HG03460 (cell line): ENCODE results near the gene PLEKHA4.
"Not testable (repeated sequence)": the region's sequence is repeated elsewhere in the genome, so short reads cannot be mapped to it uniquely, and the experiment has no call there.

Experiments
- ATAC-seq: cut with Tn5 transposase; IDR thresholded peaks from one replicate; pipeline ENCODE4 v1.9.1; 2021; ENCODE audit not compliant: unreplicated experiment

PLEKHA4 gene

GRCh38 chr19:48867746-48868113 lies 687 bp downstream of the PLEKHA4 start:
- ATAC-seq = no peak

GRCh38 chr19:48867123-48867745 lies 1.2 kb downstream of the PLEKHA4 start:
- ATAC-seq = no peak

DNA sequence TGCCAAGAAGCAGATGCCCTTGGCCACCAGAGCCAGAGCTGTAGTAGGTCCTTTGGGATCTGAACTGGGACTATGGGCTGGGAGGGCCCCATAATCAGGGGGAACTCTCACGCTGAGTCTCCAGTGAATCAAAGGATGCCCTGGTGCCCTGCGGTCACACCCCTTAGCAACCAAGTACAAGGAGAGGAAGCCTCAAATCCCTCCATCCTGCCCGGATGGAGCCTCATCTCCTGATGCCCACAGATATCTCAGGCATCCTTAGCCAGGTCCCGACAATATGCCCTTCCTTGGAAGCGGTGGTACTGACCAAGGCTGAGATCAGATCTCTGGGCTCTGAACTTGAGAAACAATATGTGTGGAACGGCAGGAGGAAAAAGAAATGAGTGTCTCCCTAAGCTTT lies 1.7 kb downstream of the PLEKHA4 start:
- no peak for ATAC-seq

DNA sequence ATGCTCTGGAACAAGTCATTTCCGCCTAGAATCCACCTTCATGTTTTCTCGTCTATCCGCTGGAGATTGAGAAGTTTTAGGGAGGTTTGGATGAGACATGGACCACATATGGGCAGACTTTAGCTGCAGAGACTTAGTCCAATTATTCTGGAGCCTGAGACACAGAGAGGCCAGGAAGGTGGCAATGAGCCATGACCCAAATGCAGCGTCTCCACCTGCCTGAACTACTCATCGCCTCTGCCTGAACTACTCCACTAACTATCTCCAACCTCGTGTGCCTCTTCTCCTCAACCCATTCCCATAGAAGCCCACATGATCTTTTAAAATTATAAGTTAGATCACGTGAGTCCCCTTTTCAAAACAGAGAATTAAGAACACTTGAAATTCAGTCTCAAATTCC lies 5.6 kb downstream of the PLEKHA4 start:
- ATAC-seq = no peak

- no peak for ATAC-seq
Measured at GRCh38 chr19:48861313-48861712, 7.1 kb downstream of the PLEKHA4 start.

- peak; percentile 54 for ATAC-seq
Measured at GRCh38 chr19:48859711-48860572, 8.5 kb downstream of the PLEKHA4 start.

DNA sequence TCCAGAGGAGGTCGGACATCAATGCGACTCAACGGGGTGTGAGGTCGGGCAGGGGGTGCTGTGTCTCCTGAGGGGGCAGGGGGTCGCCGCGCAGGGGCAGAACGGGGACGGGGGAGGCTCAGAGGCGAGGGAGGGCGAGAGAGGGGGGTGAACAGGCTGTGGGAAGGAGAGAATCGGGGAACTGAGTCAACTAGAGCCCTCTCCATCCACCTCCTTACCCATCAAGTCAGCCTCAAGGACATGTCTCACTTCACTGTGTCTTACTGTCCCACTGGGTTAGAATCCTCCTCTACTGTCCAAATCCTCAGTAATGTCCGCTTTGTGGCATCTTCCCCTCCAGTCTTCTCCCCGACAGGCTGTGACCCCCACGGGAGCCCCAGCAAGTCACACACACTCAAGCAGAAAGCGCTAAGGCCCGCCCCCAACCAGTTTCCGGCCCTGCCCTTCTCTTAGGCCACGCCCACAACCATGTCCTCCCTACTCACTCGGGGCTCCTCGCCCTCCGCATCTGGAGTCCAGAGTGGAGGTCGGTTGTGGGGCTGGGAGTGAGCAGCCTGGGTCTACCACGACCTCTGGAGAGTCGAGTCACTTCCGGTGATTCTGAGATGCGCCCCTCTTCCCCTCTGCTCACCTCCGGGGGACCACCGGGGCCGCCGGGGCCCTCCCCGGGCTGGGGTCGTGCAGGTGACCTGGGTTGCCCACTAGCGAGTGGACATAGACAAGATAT lies 9.3 kb downstream of the PLEKHA4 start:
- ATAC-seq = no peak

DNA sequence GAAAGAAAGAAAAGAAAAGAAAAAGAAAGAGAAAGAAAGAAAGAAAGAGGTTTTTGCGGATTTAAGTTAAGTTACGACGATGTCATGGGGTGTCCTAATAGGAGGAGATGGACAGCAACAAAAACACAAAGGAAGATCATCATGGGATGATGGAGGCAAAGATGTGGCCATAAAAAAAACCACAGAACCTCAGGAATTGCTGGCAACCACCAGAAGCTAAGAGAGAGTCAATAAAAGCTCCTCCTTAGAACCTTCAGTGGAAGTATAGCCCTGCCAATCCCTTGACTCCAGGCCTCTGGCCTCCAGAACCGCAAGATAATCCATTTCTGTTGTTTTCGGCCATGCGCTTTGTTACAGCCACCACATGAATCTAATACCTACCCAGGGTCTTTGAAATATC lies 11.5 kb downstream of the PLEKHA4 start:
- no peak for ATAC-seq

- ATAC-seq = no peak
Measured at GRCh38 chr19:48854103-48854502, 14.3 kb downstream of the PLEKHA4 start.

DNA sequence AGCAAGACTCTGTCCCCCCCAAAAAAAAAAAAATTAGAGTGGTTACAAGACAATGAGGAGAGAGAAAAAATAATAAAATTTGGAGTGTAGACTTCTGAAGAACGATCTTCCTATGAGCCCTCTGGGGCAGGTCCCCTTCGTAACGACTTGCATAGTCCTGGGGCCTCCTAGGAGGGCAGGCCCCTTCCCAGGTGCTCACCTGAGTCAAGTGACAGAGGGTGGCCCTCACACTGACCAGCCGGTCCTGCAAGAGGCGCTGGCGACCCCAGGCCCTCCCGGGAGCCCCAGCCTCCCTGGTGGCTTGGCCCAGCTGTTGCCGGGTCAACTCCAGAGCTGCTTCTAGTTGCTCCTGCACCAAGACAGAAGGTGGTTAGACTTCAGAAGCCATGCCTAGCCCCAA lies 14.9 kb downstream of the PLEKHA4 start:
- ATAC-seq = no peak

DNA sequence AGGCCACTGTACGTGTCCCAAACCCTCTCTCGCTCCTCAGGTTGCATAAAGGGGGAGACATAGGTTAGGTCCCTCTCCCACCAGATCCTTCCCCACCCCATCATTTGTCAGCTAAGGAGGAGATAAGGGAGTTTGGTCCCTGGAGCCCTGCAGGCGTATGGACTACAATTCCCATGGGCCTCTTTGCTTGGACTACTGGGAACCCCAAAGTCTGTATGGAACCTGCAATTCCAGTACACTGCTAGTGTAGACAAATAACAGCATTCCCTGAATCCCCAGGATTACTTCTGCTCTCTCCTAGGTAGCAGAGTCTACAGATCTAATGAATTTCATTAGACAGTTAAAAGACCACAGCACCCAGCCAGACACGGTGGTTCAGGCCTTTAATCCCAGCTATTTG lies 16.1 kb downstream of the PLEKHA4 start:
- ATAC-seq = no peak

DNA sequence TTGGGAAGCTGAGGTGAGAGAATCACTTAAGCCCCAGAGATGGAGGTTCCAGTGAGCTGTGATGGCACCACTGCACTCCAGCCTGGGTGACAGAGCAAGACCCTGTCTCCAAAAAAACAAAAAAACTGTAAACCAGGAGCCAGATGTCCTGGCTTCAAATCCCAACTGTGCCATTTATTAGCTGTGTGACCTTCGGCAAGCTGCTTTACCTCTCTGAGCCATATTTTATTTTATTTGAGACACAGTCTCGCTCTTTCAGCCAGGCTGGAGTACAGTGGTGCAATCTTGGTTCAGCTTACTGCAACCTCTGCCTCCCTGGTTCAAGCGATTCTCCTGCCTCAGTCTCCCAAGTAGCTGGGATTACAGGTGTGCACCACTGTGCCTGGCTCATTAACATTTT lies 21.8 kb downstream of the PLEKHA4 start:
- not testable (repeated sequence) for ATAC-seq

GRCh38 chr19:48845384-48845783 lies 23.0 kb downstream of the PLEKHA4 start:
- no peak for ATAC-seq

DNA sequence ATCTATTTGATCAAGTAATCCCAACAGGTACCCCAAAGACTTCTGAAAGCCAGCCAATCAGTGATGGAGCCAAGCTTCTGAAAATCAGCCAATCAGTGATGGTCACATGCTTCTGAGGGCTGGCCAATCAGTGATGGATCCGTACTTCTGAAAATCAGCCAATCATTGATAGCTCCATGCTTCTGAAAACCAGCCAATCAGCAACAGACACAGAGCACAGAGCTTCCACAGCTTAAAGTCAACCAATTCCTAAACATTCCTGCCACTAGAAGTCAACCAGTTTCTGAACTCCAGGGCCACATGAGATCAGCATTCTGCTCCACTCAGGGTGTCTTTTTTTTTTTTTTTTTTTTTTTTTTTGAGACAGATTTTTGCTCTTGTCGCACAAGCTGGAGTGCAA lies 23.9 kb downstream of the PLEKHA4 start:
- ATAC-seq = no peak

DNA sequence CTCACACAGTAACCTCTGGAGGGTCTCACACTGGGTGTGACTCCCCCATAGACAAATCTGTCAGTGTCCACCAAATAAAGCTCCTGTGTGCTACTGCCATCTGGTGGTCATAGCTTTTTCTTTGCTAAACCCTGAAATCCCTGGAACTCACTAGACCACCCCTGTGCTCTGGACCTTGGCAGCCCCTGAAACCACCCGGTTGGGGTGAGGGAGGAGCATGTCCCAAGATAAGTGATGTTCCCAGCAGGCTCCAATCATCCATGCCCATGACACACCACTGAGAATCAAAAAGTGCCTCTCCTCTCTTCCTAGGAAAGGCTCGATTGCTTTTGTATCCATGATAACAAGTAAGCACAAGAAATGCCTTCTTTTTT lies 25.6 kb downstream of the PLEKHA4 start:
- ATAC-seq = no peak

DNA sequence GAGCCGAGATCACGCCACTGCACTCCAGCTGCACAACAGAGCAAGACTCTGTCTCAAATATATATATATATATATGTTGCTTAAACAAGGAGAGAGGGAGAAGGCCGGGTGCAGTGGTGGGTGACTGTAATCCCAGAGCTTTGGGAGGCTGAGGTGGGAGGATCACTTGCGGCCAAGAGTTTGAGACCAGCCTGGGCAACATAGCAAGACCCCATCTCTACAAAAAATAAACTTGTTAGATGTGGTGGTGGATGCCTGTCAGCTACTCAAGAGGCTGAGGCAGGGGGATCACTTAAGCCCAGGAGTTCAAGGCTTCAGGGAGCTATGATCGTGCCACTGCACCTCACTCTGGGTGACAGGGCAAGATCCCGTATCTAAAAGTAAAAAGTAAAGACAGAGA lies 26.8 kb downstream of the PLEKHA4 start:
- ATAC-seq = no peak

DNA sequence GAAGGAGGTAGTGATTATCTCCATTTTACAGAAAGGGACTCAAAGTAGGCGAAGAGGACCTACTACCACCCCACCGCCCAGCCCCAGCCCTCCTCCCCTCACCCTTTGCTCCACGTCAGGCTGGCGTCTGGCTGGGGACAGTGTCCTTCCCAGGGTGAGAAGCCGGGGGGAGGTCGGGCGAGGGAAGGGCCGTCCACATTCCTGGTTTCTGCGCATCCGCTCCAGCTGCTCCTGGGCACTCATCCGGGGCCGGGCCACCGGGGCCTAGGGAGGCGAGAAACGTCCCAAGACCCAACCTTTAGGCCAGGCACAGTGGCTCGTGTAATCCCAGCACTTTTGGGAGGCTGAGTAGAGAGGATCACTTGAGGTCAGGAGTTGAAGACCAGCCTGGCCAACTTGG lies 27.4 kb downstream of the PLEKHA4 start:
- no peak for ATAC-seq

DNA sequence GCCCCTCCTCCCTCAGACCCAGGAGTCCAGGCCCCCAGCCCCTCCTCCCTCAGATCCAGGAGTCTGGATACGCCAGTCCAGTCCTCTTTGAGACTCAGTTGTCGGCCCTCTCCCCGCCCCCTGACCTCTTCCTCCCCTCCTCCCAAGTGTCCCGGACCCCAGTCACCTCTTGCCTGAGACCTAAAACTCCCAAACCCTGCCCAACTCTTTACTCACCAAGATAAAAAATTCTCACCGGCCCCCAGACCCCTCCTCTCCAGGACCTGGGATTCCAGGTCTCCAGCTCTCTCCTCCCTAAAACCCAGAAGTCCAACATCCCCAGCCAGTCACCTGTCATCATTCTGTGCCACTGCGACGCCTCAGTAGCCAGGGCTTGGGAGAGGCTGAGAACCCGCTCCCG lies 30.7 kb downstream of the PLEKHA4 start:
- ATAC-seq = no peak

- no peak for ATAC-seq
Measured at GRCh38 chr19:48837051-48837524, 31.3 kb downstream of the PLEKHA4 start.

DNA sequence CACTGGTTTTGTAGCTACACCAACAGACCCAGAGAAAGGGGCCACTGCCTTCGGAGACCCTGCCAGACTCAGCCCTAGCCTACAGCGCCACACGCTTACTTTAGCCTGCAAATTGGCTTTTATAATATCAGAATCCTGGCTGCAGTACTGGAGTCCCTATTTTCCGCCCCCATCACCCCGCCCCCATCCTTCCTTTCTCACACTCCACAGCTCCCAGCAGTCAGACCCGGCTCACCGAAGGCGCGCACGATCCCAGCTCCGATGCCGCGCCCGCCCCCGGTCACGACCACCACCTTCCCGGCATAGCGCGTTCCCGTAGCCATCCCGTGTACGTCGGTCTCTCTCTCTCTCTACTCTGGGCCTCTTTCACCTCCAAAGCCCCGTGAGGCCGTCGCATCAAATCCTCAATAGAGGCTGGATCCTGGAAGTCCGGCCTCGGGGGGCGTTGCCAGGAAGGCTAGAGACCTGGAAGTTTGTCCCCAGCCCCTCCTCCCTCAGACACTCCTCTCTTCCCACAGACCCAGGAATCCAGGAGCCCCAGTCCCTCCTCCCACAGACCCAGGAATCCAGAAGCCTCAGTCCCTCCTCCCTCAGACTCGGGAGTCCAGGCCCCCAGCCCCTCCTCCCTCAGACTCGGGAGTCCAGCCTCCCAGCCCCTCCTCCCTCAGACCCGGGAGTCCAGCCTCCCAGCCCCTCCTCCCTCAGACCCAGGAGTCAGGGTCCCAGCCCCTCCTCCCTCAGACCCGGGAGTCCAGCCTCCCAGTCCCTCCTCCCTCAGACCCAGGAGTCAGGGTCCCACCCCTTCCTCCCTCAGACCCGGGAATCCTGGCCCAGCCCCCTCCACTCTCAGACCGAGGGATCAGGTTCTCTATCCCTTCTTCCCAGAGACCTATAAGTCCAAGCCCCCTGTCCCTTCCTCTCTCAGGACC lies 32.1 kb downstream of the PLEKHA4 start, which contains the start of gene HSD17B14:
TSS of gene HSD17B14 (minus strand) at position 403 of the 929 bp plus-strand sequence. CDS start at position 323, 80 bp downstream.
- no peak for ATAC-seq

- peak; percentile 53 for ATAC-seq
Measured at GRCh38 chr19:48835734-48836088, 32.7 kb downstream of the PLEKHA4 start.
